Suppressor macrophage treated with lipopolysaccharide for 4 hours (primary cell): Measurements from ENCODE around the gene NDUFAF4.
"Not testable (repeated sequence)": the region's sequence is repeated elsewhere in the genome, so short reads cannot be mapped to it uniquely, and the experiment has no call there.

ENCODE experiments used
- DNase-seq: peaks from one replicate; pipeline ENCODE4 v3.0.0-alpha.2; 2020

NDUFAF4 gene

GRCh38 chr6:96898241-96898851, 655 bp upstream of the NDUFAF4 start:
- DNase-seq, result peak; percentile 19

- no peak for DNase-seq
These were observed 8.5 kb downstream of the NDUFAF4 start for GRCh38 chr6:96889146-96889545.

GRCh38 chr6:96888745-96889144, 8.9 kb downstream of the NDUFAF4 start:
- DNase-seq, result no peak

DNA sequence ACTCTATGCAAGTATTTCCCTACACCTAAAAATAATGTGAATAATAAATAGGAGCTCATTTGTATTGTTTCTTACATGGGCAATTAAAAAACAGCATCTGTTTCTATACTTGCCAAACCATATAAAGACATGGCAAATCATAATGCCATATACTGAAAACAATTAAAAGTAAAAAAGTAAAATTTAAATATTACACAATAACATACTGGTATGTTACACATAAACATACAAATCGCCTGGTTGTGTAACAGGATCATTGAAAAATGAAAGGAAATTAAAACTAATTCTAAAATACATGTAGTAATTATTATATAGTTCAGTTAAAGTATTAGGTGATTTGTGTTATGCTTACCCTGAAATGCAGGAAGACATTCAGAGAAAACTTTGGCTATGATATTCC, 11.2 kb downstream of the NDUFAF4 start:
- no peak for DNase-seq

DNA sequence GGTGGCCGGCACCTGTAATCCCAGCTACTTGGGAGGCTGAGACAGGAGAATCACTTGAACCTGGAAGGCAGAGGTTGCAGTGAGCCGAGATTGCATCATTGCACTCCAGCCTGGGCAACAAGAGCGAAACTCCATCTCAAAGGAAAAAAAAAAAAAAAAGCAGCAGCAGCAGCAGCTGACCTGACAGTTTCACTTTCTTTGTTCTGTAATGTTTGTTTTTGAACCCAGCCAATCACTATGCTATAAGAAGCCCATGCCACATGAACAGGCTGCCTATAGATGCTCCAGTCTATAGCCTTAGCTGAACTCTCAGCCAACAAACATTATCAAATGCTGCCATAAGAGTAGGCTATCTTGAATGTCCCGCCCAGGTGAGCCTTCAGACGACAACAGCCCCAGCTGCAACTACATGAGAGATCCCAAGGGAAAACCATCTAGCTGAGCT, 12.5 kb downstream of the NDUFAF4 start:
- DNase-seq, result not testable (repeated sequence)

- no peak for DNase-seq
These were observed 19.5 kb downstream of the NDUFAF4 start for GRCh38 chr6:96878143-96878542.

DNA sequence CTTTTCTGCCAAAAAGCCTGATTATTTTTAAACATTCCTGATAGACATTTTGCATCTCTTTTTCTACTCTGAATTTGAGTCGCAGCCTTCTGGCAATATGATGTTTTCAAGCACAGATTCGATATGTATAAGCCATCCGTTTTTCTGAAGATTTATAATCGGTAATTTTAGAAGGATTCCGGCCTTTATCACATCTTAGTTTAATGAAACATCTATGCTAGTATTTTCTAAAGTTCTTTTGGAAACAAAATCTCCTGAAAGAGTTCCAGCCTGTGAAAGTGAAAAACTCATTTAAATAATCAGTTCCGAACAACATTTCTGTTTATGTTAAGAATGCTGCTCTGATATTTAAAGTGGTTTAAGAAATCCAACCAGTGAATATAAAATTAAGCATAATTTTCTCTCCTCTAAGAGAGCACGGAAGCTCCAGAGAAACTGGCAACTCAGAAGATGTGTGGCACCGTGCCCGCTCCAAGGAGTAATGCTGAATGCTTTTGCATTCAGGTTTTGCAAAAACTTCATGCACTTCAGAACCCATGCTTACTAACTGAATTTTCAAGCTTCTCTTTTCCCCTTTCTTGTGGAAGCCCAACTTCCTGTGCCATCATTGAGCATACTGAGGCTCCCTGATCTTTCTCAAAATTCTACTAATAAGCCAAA, 20.7 kb downstream of the NDUFAF4 start:
- DNase-seq, result no peak

GRCh38 chr6:96872976-96873375, 24.7 kb downstream of the NDUFAF4 start:
- no peak for DNase-seq

DNA sequence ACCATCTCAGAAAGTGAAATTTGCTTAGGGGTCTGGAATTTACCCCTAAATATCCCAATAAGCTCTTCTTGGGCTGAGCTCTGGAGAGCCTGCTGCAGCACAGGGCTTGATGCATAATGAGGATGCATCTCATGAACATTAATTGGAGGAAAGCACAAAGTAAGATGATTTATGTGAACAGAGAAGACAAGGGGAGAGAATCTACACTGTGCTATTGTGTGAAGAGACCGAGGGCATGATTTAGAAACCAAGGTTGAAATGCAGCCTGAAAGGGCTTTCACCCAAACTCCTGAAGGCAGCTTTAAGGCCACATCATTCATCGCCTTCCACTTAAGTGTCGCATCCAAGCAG, 32.7 kb downstream of the NDUFAF4 start:
- no peak for DNase-seq

DNA sequence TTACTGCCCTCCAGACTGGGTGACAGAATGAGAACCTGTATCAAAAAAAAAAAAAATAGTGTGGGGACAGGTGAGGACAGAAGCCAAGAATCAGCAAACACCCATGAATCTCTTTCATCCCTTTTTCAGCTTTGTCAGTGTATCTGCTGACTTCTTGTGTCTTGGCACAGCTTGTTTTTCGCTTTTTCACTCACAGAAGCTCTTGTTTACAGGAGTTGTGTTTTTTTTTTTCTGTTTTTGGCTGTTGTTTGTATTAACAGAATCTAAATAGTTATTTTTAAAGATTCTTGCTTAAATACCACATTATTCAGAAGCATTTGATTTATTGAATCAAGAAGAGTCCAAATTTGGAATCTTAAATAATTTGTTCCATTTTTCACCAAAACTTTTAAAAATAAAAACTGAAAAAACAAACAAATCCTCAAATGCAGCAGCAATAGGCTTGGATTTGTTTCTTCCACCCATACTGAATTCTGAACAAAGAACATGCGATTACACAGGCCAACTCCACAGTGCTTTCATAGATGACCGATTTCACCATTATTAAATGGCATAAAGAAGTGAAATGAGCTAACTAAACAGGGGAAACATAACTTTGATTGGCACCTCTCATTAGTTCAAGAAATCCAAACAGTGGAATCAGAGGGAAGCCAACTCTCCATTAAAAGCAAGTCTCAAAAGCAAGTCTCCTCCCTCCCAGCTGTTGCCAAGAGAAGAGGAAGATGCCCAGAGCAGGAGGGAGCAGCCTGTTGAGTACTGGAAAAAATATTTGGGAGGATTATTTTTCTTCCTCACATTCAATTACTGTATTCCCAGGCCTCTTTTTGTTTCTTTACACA, 33.3 kb downstream of the NDUFAF4 start:
- DNase-seq, result no peak

DNA sequence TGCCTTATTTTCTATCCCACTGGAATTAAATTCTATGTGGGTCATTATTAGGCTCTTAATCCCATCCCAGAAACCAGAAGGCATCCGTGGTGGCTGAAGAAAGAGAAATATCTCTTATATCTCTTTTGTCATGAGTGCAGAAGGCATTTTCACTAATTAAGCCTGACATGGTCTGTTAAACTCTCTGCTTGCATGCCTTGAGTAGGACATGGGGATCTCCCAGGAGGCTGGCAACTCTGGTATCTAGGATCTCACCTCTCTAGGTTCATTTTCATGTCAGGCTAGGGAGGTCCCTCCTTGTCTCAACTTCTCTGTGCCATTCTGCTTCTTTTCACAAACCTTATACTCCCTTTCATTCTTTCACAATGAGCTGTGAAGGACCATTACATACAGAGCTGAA, 35.1 kb downstream of the NDUFAF4 start:
- no peak for DNase-seq

- no peak for DNase-seq
These were observed 36.1 kb downstream of the NDUFAF4 start for GRCh38 chr6:96861588-96861987.

DNA sequence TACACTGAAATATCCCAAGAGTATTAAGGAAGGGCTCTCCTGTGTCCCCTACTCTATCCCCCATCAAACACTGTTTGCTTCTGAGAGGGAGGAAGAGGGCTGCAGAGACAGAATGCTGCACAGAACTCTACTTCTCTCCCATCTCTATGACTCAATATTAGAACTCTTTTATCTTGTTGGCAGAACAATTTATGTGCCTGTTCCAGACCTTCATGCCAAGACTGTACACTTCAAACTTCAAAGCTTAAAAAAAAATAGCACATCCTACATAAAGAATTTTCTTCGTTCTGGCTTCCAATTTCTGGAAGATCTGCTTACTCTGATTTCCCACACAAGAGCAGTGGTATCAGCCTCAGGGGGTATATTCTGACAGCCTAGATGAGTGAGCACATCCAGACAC, 40.8 kb downstream of the NDUFAF4 start:
- no peak for DNase-seq

DNA sequence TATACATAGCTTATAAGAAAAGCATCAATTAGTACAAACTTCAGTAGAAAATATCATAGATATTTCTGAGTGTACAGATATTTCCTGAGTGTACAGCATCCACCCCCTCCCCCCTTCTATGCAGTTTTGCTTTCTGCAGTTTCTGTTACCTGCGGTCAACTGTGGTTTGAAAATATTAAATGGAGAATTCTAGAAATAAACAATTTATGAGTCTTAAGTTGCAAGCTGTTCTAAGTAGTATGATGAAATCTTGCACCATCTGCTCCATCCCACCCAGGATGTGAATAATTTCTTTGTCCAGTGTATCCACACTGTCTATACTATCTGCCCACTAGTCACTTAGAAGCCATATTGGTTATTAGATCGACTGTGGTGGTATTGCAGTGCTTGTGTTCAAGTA, 44.6 kb downstream of the NDUFAF4 start:
- no peak for DNase-seq

DNA sequence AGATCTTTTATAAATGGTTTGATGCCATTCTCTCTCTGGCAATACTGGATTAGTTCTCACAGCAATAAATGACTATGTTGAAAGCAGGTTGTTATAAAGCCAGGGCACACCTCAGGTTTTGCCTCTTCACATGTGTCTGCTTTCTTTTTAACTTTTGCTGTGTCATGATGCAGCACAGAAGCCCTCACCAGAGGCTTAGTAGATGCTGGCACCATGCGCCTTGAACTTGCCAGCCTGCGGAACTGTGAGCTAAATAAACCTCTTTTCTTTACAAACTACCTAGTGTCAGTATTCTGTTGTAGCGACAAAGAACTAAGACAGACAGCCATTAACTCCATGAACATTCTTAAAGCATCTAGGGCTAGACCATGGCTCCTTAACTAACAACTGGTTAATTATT, 45.1 kb downstream of the NDUFAF4 start:
- DNase-seq, result no peak

DNA sequence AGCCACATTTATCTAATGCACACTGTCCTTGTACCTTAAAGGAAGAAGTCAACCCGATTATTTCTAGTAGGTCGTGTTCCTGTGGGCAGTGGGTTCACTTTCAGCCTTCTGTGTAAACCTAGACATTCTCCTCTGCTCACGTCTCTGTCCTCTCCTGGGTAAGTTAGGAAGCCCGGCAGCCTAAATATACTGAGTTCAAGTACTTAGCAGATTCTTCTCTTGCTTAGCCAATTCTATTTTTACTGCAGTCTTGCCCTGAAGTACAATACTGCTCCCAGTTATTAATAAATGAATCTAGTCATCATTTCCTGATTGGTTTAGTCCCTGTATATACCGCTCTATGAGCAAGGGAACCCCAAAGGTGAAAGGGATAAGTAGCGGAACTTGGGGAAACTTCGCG, 45.8 kb downstream of the NDUFAF4 start:
- DNase-seq, result no peak

DNA sequence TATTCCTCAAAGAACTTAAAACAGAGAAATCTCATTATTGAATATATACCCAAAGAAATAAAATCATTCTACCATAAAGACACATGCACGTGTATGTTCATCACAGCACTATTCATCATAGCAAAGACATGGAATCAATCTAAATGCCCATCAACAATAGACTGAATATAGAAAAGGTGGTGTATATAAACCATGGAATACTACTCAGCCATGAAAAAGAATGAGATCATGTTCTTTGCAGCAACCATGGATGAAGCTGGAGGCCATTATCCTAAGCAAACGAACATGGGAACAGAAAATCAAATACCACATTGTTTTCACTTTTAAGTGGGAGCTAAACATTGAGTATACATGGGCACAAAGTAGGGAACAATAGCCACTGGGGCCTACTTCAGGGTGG, 48.1 kb downstream of the NDUFAF4 start:
- DNase-seq, result no peak

DNA sequence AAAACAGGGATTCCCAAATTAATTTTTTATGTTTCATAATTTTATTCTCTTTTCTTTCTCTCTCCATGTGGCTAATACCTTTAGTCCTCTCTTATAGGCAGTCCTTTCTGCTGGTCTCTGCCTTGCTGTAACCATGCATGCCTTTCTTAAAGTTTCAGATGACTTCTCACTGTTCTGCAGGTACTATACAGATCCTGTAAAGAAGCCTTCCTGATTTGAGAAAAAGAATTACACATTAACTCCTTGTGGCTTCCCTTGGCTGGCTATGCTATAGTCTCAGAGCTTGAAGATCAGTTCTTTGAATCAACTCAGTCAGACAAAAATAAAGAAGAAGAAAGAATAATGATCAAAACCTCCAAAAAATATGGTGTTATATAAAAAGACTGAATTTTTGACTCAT, 53.2 kb downstream of the NDUFAF4 start:
- no peak for DNase-seq

DNA sequence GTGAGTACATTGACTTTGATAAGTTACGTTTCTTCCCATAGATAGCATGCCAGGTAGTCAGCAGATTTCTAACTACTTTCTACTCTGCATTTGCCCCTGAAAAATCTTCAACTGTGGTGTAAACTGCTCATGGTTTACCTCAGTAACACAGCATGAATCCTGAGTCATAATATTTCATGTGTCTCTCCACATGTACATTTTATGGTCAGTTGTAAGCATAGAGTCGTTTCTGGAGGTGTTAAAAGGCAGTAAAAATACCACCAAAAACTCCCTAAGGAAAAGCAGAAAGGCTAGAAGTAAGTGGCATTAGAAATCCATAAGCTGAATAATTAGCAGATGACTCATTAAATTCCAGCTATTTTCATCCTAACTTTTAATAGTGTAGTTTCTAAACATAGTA, 56.3 kb downstream of the NDUFAF4 start:
- DNase-seq, result no peak
